Inferior parietal cortex (tissue), 1 donor: Measurements from ENCODE around the gene AKAP13.

Source experiments
- DNase-seq: peaks from one replicate; pipeline ENCODE4 v3.0.0-alpha.2; 2016; ENCODE audit errors: extremely low spot score

The AKAP13 gene

DNA sequence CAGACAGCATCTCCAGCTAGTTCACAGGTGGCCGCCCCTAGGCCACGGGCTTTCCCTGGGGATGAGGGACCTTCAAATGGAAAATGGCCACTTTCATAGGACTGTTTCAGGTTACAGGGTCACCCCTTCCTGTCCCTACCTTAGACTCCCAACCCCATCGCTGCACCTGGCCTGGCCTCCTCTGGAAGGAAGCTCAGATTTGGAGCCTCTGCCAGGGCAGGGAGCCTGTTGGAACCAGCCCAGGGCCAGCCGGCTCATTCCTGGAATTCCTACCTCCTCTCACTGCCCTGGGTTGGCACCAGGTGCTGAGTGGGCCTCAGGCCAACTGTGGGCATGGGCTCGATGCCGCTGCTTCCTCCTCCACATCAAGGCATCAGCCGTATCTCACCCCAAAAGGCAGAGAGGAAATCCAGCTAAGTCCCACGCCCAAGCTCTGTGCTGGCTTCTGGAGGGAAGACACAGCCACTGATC, 372.1 kb downstream of the AKAP13 start:
- no peak for DNase-seq

DNA sequence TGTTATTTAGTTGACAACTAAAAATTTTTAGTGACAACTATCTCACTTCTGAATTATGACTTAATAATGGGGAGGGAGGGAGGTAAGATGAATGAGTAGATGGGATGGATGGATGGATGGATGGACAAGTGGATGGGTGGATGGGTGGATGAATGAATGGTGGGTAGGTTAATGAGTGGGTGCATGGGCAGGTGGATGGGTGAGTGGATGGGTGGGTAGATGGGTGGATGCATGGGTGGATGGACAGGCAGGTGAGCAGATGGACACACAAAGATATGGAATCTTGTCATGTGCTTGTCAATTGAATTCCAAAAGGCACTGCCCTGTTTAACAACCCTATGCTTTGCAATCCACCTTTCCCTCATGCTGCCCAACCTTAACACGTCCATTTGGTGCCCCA, 372.9 kb downstream of the AKAP13 start:
- no peak for DNase-seq

DNA sequence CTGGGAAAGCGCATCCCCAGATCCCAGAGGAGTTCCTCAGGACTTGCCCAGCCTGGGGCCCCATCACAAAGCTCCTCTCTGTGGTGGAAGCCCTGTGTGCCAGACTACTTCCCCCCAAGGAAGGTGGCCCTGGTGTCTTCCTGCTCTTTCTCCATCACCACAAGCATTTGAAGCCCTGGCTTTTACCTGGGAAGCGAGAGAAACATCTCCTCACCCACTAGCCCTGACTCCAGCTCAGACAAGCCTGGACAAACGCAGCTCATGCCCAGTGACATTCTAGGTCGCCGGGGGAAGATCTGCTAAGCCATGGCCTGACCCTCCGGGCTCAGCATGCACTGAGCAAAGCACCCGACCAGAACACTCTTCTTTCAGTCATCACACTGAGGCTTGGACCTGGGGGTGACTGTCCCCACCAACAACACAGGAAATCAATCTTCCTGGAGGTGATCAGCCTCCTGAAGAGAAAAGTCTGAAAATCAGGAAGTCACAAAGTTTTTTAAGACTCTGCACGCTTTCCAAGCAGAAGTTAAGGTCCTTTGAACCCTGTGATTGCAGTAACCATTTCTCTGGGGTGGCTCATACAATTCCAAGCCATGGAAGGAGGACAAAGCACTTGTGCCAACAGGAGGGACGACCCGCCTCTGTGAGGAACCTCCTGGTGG, 373.5 kb downstream of the AKAP13 start:
- DNase-seq: no peak

DNA sequence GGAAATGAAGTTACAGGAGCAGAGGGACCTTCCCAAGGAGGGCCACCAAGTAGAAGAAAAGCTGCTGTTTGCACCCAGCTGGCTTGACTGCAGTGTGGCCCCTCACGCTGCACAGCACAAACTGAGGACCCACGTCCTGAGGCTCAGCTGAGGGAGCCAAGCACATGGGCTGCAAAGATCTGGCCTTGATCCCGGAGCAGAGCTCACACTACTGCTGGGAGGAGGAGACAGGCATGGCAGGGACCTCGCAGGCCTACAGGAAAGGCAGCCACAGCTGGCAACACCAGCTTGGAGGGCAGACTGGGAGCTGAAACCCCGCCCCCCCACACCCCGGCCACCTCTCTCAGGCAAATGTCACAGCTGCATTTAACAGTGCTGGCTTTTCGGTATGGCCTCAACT, 374.6 kb downstream of the AKAP13 start:
- DNase-seq: no peak

DNA sequence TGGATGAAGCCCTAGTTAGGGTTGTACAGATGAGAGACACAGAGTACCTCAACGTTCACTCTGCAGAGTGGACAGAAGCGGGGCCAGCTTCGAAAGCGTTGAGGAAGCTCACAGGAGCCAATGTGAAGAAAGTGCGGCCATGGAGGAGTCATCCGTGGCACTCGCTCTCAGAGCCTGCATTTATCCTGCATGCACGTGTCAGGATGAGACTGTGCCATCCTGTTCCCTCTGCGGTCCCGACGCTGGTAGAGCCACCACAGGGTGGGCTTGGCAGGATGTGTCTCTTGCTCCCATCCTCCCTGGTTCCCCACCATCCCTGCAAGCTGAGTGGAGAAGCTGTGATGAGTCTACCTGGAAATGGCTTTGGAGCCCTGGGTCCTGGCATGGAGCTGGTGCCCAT, 375.1 kb downstream of the AKAP13 start:
- no peak for DNase-seq

DNA sequence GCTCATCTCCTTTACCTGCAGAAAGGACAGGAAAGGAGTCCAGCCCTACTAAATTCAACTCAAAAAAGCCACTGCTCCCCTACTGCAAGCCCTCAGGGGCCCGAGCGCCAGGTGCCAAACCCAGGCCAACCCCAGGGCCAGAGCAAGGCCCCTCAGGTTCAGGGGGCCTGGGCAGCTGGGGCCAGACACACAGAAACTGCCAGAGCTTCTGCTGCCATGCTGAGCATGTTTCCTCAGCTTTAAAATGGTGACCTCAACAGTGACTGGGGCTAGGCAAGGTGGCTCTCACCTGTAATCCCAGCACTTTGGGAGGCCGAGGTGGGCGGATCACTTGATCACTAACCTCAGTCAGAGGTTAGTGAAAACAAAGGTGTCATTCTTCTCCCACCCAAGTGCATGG, 375.5 kb downstream of the AKAP13 start:
- DNase-seq: no peak

DNA sequence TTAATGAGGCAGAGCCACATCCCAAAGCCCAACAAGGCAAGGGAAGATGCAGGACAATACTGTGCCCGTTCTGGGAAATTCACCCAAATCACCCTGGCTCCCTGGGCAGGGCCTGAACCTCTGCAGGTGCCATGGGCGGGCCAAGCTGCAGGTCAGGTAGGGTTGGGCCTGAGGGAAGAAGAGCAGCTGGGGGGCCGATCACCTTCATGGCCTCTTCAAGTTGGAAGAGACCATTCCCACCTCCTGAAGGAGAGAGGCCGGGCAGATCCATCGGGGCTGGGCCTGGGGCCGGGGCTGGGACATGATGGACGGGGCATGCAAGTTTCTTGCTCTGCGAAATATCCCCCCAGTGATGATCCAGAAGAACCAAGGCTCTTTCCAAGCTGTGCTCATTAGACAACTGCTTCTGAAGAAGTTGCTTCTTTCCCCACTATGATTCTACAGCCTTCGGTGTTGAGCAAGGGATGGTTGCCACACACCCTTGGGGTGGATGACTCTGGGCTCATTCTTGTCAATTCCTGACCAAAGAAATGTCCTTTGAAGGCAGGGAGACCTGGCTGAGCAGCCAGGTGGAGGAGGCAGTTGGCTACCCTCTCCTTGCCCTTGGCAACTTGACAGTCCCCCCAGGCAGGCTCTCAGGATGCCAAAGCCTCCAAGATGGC, 376.1 kb downstream of the AKAP13 start:
- no peak for DNase-seq

DNA sequence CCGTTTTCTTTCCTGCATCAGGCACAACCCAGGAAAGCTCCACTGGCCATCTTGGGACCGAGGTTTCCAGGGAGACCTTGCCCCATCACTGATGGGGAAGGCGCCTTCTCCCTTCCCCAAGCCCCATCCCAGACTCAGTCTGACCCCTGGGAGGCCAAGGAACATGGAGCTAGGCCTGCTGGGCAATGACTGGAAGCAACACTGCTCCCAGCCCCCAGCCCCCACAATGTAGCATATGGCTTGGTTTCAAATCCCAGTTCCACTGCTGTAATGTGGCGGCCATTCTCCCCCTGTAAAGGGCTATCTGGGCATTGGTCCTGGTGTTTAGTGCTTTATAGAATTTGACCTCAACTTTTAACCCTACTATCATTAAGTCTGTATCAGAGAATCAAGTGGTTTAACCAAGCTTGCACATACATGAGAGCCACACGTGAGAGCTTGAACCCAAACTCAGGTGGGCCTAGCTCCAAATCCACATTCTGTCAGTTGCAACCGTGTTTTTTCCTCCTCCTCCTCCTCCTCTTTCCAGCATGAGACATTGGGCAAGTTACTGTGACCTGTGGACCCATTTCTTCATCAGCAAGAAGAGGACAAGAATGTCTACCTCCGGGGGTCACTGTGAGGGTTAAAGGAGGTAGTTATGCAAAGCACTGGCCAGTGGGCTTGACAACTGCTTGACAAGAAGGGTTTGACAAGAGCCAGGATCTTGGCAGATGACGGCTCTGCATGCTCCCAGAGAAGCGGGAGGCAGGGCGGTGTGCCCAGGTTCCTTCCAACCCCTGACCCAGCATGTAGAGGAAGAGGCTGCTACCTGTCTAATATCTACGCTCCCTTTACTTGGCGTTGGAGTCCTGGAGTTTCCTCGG, 376.9 kb downstream of the AKAP13 start:
- no peak for DNase-seq

DNA sequence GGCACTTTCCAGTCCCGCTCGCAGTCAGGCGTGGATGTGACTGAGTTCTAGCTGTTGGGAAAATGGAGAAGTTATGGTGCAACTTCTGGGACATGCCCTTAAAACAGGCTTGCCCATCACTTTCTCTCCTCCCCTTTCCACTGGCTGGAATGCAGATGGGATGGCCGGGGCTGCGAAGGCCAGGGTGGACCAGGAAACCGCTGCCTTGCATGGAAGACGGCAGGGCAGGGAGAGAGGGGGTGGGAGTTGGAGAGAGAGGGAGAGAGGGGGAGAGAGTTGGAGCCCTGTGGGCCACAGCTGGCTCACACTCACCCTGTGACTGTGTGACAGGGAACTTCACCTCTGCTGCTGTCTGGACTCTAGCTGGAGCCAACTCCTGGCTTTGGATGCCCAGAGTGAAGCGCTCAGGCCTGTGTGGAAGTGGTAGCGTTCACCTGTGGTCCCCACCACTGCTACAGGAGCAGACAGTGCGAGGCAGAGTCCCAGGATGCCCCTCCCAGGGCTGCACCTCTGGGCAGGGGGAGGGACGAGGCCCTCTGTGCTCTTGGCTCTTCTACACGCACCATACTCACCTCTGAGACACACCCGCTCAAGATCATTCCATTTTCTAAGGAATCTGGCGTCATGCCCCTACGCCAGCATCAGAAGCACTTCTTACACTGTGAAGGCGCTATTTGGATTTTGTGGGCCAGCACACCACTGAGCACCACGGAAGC, 377.7 kb downstream of the AKAP13 start:
- DNase-seq: no peak

DNA sequence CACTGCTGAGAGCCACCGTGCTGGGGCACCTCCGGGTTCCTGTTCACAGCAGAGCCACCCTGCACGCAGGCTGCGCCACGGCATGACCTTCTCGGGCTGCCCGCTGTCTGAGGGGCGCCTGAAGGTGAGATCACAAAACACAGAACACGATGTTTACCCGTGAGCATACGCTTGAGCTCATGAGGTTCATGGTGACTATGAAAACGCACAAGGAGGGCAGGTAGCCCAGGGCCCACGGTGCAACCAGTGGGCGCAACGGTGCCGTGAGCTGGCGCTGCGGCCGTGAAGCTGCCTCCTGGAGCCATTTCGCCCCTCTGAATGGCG, 378.2 kb downstream of the AKAP13 start:
- no peak for DNase-seq

DNA sequence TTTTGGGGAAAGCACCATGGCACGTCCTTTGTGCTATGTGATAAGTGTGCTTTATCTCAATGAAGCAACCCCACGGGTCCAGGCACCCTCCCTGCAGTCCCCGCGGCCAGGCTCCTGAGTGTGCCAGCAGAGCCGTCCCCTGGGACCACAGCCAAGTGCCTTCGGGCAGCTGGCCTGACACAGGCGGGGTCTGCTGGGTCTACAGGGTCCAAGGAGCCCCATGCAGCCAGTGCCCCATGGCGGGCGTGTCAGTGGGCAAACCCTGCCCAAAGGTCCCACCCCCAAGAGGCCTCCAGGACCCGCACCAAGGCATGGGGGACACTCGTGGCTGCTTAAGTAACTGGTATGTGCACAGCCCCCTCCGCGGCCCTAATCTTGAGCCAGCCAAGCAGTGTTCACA, 379.0 kb downstream of the AKAP13 start:
- no peak for DNase-seq

DNA sequence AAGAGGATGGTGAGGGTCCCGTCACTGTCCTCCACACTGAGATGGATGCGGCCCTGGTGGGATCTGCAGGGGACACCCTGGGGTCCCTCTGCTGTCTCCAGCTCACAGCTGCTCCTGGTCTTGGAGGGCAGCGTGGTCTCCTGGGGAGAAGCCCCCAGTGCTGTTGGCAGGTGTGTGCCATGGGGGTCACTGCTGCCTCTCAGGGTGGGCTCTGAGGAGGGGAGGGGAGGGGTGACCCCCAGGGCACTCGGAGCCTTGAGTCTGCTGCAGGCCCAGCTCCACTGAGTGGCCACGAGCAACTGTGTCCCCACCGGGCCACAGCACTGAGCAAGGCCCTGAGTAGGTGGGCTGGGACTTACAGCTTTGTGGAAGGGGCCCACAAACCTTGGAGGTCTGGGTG, 379.6 kb downstream of the AKAP13 start:
- no peak for DNase-seq

DNA sequence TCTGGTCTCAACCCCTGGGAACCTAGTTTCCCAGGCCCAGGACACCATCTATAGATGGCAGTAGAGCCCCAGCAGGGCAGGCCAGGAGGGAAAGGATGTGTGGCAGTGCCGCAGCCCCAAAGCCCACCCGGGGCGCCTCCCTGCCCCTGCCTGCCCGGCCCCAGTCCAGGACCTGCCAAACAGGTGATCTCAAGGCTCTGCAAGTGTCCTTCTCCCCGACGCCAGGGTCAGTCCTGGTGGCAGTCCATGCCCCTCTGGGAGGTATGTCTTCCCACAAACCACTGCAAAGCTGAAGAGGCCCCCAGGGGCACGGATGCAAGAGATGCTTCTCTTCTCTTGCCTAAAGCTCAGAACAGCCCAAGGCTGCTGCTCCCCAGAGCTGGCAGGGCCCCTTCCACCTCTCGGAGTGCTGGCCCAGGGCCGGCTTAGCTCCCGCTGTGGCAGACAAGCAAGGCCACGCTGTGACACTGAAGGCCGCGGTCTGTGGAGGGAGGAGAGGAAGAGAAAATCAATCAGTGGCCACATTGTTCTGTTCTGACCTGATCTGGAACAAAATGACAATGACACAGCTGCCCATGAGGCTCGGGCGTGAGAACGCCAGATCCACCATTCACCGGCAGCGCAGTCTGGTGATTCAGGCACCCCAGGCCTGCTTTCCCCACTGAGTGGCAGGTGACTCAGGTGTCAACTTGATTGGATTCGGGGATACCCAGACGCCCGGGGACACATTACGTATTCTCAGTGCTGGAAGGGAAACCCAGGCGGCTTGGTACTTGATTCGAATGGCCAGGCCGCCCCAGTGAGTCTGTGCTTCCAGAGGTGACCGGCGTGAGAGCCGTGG, 380.3 kb downstream of the AKAP13 start:
- no peak for DNase-seq

DNA sequence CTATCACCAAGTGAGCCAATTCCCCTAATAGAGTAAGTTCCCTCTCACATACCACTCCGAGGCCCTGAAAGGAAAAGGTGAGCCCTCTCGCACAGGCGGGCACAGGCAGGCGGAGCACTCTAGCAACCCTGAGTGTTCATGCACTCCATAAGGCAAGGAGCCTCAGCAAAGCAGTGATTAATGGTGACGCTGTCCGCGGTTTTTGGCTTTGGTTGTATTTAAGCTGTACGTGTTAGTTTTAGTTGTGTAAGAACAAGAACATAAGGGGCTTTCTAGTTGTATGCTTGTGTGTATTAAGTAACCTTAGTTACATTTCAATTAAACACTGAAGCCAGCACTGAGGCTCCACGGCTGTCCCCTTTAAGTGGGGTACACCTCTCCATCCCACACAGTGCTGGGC, 381.2 kb downstream of the AKAP13 start:
- DNase-seq: no peak

DNA sequence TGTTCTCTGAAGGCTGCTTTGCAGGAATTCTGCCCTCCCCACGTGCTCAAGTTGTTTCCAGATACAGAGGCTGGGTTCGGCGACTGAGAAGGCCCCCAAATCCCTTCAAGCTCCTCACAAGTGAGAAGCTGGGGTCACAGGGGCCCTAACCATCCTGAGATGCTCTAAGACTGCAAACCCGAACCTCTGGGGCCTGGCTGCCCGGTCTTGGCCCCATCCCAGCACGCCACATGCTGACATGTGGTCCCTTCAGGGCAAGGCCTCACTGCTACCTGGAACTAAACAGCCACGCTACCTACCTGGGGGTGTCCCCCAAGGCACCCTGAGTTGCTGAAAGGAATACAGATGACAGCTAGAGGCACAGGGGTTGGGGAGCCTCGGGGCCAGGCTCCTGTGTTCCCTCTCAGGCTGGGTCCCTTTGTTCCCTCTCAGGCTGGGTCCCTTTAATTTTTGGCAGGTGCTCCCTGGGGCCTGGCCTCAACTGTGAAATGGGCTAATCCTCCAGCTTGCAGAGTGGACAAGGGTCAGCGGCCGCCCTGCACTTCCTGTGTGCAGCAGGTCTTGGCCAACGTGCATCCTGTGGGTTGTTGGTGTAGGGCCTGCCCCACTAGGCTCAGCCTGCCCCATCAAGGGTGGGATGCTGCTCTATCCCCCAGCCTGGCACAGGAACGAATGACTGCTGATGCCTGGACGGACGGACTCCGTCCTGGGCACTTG, 381.8 kb downstream of the AKAP13 start:
- DNase-seq: no peak

DNA sequence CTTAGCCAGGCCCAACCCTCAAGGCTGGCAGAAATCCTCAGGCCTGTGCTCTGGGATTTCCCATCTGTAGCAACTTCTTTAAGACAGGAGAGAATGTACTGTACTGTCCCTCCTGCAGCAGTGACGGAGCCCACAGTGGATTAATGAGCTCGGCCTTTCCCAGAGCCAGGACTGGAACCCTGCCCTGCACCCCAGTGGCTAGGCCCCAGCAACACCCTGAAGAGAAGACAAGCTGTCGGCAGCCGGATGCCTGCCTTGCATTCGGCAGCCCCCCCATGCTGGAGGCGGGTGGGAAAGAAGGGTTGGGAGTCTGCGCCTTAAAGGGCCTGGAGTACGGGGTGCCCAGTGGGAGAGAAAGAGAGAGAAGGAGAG, 382.3 kb downstream of the AKAP13 start:
- DNase-seq: no peak

DNA sequence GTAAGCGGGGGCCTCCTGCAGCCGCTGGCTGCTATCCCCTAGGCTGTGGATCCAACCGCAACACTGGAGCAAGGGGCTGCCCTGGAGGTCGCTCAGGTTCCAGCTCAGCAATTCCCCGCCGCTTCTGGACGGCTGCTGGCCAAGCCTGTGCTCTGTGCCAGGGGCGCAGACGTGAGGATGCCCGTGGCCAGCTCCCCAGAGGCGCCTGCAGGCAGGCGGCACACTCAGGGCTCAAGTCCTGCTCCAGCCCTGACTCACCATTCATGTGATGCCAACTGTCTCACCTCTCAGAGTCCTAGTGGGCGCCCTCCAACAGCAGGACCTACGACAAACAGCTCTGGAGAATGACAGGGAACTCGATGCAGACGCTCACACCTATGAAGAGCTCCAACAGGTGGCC, 382.8 kb downstream of the AKAP13 start:
- no peak for DNase-seq

DNA sequence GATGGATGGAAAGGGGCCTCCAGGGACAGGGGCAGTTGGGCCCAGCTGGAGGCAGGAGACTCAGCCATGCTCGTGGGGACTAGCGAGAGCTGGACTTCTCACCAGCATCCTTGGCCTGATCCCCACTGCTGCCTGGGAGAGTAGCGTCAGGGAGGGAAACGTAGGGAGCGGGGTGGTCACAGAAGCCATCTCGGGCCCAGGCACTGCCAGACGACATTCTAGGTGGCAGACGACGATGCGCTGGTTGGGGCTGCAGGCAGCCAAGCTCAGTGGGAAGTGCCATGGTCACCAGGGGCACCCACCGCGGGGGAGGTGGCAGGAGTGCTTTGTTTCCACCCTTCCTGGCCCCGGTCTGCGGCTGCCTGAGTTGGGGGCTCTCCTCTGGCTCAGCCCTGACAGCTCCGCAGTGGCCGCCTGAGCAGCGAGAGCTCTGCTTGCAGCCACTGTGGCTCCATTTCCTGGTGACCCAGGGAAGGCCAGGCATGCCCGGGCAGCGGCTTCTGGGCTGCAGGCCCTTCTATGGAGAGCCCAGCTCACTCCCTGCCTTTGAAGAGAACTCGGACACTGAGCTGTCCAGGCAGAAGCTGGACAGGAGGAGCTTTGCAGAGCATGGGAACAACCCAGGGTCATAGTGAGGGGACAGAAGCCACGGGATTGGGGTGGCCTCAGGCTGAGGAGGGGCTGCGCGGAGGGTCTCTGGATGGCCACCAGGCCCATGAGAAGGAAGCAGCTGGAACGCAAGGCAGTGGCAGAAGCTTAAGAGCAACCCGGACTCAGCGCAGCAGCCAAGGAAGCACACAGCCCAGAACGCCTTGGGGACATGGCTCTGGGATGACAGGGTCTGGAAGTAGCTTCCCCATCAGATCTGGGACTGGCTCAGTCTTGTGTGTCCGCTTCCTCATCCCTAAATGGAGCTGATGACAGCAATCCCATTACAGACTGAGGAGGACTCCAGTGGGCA, 383.6 kb downstream of the AKAP13 start:
- no peak for DNase-seq

DNA sequence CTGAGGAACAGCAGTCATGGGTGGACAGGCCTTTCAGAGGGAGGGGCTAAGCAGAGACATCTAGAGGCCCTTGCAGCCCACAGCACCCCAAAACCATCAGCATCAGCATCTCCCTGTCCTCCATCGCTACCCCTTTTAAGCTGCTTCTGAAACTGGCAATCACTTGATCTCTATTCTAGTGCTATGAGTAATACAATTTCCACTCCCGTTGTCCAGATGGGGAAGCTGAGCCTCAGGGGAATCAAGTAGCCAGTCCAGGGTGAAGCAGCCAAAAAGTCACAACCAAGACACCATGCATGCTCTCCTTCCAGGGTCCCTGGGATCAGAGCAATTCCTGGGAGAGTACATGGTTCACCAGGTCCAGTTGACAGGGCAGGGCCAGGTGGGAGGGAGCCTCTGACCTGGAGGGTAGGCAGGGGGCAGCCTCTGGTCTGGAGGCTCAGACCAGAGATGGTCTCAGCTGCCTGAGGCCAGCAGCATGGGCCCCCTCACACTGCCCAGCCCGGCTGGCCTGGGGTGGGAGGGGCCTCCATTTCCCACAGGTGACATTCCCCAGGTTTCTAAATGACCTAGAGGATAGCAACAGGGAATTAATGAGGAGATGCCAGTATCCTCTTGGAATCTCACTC, 384.4 kb downstream of the AKAP13 start:
- no peak for DNase-seq
